CD4-positive, alpha-beta T cell (primary cell): ENCODE data around the gene TAF4. TPM values are rescaled to one million over a fixed set of nuclear protein-coding genes. Genes with fewer than 3 reads are reported as not detected.

Experiments
- ATAC-seq: fragments of 200-7000 bp; cut with Tn5 transposase; one replicate; pipeline ENCODE4 v1.10.0; 2022; ENCODE audit warnings: mild to moderate bottlenecking; ENCODE audit not compliant: poor library complexity
- CTCF ChIA-PET: fragments of 350-600 bp; sonication (Branson Sonifier 250); formaldehyde crosslinking; loops from one replicate; lab custom pipeline; 2021; ENCODE audit warnings: antibody characterized with exemption, inconsistent platforms; lab: Charles Lee
- POLR2A ChIA-PET: fragments of 350-600 bp; sonication (Branson Sonifier 250); formaldehyde crosslinking; loops from one replicate; lab custom pipeline; 2021; ENCODE audit warnings: antibody characterized with exemption, inconsistent platforms; lab: Charles Lee
- DNase-seq, 14 experiments: peaks; one replicate each; pipeline ENCODE4 v3.0.0-alpha.2; 2013 to 2020; ENCODE audit warnings: mixed read lengths in 2 of 14
- H3K27ac ChIP-seq, 2 donors: one replicate each; pipeline versions ENCODE4 v1.5.1 to v1.7.0; 2013; ENCODE audit warnings: low read length in 2 of 2, low read depth in 1 of 2, mild to moderate bottlenecking in 1 of 2
- H3K27me3 ChIP-seq, 2 experiments: 1 replicate in 1 of 2; 2 replicates in 1 of 2; pipeline versions ENCODE4 v1.6.1 to v1.7.0; 2013; ENCODE audit warnings: low read length in 2 of 2, control low read depth in 1 of 2, mild to moderate bottlenecking in 1 of 2, moderate library complexity in 1 of 2; ENCODE audit not compliant: insufficient read depth in 2 of 2, control insufficient read depth in 1 of 2
- H3K36me3 ChIP-seq: one replicate; pipeline ENCODE4 v1.6.1; 2013; ENCODE audit warnings: low read length, control low read depth; ENCODE audit not compliant: insufficient read depth
- H3K4me1 ChIP-seq: one replicate; pipeline ENCODE4 v1.6.1; 2013; ENCODE audit warnings: low read length, control low read depth; ENCODE audit not compliant: insufficient read depth
- H3K4me3 ChIP-seq: one replicate; pipeline ENCODE4 v1.5.1; 2013; ENCODE audit warnings: mild to moderate bottlenecking, low read length, moderate library complexity
- H3K9me3 ChIP-seq, 2 experiments: 1 replicate in 1 of 2; 2 replicates in 1 of 2; pipeline versions ENCODE4 v1.6.1 to v1.7.0; 2013; ENCODE audit warnings: low read length in 2 of 2, mild to moderate bottlenecking in 2 of 2, control low read depth in 1 of 2, moderate library complexity in 1 of 2; ENCODE audit not compliant: control insufficient read depth in 1 of 2, insufficient read depth in 1 of 2
- H3K27ac Mint-ChIP-seq: one replicate; pipeline ENCODE4 v1.8.0; 2020; ENCODE audit warnings: mixed read lengths
- H3K27me3 Mint-ChIP-seq: one replicate; pipeline ENCODE4 v1.8.0; 2021; ENCODE audit warnings: mixed read lengths
- H3K36me3 Mint-ChIP-seq: one replicate; pipeline ENCODE4 v1.8.0; 2021; ENCODE audit warnings: low read depth, mixed read lengths
- H3K4me1 Mint-ChIP-seq: one replicate; pipeline ENCODE4 v1.8.0; 2021; ENCODE audit warnings: low read depth, mixed read lengths
- H3K4me3 Mint-ChIP-seq: one replicate; pipeline ENCODE4 v1.8.0; 2020; ENCODE audit warnings: mild to moderate bottlenecking, mixed read lengths
- H3K9me3 Mint-ChIP-seq: one replicate; pipeline ENCODE4 v1.8.0; 2020; ENCODE audit warnings: mixed read lengths
- intact Hi-C, 2 experiments: fragments of 100-400 bp; cut with DNase I in 1 of 2; cut with micrococcal nuclease in 1 of 2; formaldehyde crosslinking; loops; one replicate each; pipeline versions ENCODE4 v1.15.1 to v1.9.0; 2023 to 2025; cut with DNase I, micrococcal nuclease
- total RNA-seq, 174 experiments: library from RNA in 2 of 174; stranded (reverse) in 2 of 174; gene quantifications; one replicate each; pipeline ENCODE4 v1.2.3 and lab custom pipeline; 2021 to 2026
- TF ChIP-seq, protein P1 (sequence below): fragments of 200-600 bp; IDR thresholded peaks from one replicate; pipeline ENCODE4 v1.8.0; 2022; ENCODE audit warnings: antibody characterized with exemption, mild to moderate bottlenecking

Gene TAF4
- total RNA-seq, 2 experiments from 2014 or later = 11.1 to 12.5 TPM

DNA sequence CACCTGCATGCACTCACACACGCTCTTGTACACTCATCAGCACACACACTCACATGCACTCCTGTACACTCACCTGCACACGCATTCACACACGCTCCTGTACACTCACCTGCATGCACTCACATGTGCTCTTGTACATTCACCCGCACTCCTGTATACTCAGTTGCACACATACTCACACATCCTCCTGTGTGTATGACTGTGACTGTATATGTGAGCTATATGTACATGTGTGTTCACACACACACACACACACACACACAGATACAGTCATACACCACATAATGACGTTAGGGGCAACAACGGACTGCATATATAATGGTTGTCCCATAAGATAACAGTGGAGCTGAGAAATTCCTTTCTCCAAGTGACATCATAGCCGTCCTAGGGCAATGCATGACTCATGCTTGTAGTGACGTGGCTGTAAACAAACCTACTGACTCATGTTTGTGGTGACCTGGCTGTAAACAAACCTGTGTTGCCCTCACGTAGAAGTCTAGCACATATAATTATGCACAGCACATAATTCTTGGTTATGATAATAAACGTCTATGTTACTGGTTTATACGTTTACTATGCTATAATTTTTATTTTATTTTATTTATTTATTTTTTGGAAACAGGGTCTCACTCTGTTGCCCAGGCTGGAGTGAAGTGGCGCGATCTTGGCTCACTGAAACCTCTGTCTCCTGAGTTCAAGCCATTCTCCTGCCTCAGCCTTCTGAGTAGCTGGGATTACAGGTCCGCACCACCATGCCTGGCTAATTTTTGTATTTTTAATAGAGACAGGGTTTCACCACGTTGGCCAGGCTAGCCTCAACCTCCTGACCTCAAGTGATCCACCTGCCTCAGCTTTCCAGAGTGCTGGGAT, 22.8 kb upstream of the TAF4 start:
- Mint-ChIP-seq H3K4me3 (no peak overlapping the region), H3K9me3 (peaks cover 3% of the 10 kb centered on the region), H3K4me1 (no peaks in the 10 kb centered on the region), H3K36me3 (no peaks in the 10 kb centered on the region), H3K27ac (no peak overlapping the region), H3K27me3 (peaks cover 11% of the 10 kb centered on the region)
- ChIA-PET POLR2A (no interaction called here), CTCF (no interaction called here)
- Histone ChIP-seq H3K4me3 (no peak overlapping the region), H3K4me1 (no peaks in the 10 kb centered on the region), H3K9me3 (peaks cover 4 to 25% of the 10 kb centered on the region in 2 experiments), H3K36me3 (no peaks in the 10 kb centered on the region), H3K27ac (no peak overlapping the region), H3K27me3 (peaks cover 0 to 2% of the 10 kb centered on the region in 2 experiments)
- DNase-seq = peak in 3 of 14 experiments; percentile 11 to 63 (median 45)
- intact Hi-C loops = no loop called here
- TF ChIP-seq, protein P1, sequence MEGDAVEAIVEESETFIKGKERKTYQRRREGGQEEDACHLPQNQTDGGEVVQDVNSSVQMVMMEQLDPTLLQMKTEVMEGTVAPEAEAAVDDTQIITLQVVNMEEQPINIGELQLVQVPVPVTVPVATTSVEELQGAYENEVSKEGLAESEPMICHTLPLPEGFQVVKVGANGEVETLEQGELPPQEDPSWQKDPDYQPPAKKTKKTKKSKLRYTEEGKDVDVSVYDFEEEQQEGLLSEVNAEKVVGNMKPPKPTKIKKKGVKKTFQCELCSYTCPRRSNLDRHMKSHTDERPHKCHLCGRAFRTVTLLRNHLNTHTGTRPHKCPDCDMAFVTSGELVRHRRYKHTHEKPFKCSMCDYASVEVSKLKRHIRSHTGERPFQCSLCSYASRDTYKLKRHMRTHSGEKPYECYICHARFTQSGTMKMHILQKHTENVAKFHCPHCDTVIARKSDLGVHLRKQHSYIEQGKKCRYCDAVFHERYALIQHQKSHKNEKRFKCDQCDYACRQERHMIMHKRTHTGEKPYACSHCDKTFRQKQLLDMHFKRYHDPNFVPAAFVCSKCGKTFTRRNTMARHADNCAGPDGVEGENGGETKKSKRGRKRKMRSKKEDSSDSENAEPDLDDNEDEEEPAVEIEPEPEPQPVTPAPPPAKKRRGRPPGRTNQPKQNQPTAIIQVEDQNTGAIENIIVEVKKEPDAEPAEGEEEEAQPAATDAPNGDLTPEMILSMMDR = no peak
- ATAC-seq = peak; percentile 41

DNA sequence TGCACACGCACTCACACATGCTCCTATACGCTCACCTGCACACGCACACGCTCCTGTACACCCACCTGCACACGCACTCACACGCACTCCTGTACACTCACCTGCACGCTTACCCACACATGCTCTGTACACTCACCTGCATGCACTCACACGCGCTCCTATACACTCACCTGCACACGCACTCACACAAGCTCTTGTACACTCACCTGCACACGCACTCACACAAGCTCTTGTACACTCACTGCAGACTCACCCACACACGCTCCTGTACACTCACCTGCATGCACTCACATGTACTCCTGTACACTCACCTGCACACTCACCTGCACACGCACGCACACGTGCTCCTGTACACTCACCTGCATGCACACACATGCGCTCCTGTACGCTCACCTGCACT, 22.0 kb upstream of the TAF4 start:
- POLR2A ChIA-PET = no interaction called here
- Histone ChIP-seq H3K9me3 (peaks cover under 1 to 20% of the 10 kb centered on the region in 2 experiments), H3K4me3 (no peak overlapping the region), H3K27ac (no peak overlapping the region), H3K4me1 (no peaks in the 10 kb centered on the region), H3K27me3 (peaks cover 0 to 2% of the 10 kb centered on the region in 2 experiments), H3K36me3 (no peaks in the 10 kb centered on the region)
- H3K4me1 Mint-ChIP-seq = no peaks in the 10 kb centered on the region
- CTCF ChIA-PET = no interaction called here
- no peak overlapping the region for H3K27ac Mint-ChIP-seq
- H3K9me3 Mint-ChIP-seq = peaks cover 3% of the 10 kb centered on the region
- peaks cover 11% of the 10 kb centered on the region for H3K27me3 Mint-ChIP-seq
- intact Hi-C loops = no loop called here
- TF ChIP-seq, protein P1 = no peak
- ATAC-seq = no peak
- no peak overlapping the region for H3K4me3 Mint-ChIP-seq
- no peak for DNase-seq
- no peaks in the 10 kb centered on the region for H3K36me3 Mint-ChIP-seq

DNA sequence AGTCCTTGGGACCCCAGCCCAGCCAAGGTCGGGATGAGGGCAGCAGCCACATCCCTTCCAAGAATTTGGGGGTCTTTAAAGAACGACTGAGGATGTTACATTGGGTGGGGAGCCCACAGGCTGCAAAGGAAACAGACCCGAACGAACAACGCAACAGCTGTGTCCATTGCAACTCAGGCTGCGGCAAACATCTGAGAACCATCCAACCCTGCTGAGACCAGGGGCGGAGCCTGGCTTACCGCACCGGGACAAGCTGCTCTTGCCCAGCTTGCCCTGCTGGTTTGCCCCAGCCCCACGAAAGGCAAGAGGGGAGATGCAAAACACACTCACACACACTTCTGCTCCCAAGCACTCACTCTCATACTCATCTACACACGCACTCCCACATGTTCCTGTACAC, 21.5 kb upstream of the TAF4 start:
- H3K27me3 Mint-ChIP-seq = peaks cover 11% of the 10 kb centered on the region
- H3K9me3 Mint-ChIP-seq = peaks cover 3% of the 10 kb centered on the region
- no peak for ATAC-seq
- no peaks in the 10 kb centered on the region for H3K4me1 ChIP-seq
- intact Hi-C loops = no loop called here
- H3K36me3 Mint-ChIP-seq = no peaks in the 10 kb centered on the region
- peaks cover 0 to 20% of the 10 kb centered on the region in 2 experiments for H3K9me3 ChIP-seq
- no peaks in the 10 kb centered on the region for H3K4me1 Mint-ChIP-seq
- H3K27ac ChIP-seq = no peak overlapping the region
- H3K36me3 ChIP-seq = no peaks in the 10 kb centered on the region
- DNase-seq = no peak
- ChIA-PET POLR2A (no interaction called here), CTCF (no interaction called here)
- H3K27me3 ChIP-seq = peaks cover 0 to 2% of the 10 kb centered on the region in 2 experiments
- H3K4me3 Mint-ChIP-seq = no peak overlapping the region
- H3K27ac Mint-ChIP-seq = no peak overlapping the region
- H3K4me3 ChIP-seq = no peak overlapping the region
- TF ChIP-seq, protein P1 = no peak
